HG03565 (cell line): Measurements from ENCODE around the gene ZNF26.

Experiments used
- ATAC-seq: cut with Tn5 transposase; IDR thresholded peaks from one replicate; pipeline ENCODE4 v1.9.1; 2021; ENCODE audit warnings: mild to moderate bottlenecking, moderate library complexity; ENCODE audit not compliant: unreplicated experiment

Gene ZNF26

DNA sequence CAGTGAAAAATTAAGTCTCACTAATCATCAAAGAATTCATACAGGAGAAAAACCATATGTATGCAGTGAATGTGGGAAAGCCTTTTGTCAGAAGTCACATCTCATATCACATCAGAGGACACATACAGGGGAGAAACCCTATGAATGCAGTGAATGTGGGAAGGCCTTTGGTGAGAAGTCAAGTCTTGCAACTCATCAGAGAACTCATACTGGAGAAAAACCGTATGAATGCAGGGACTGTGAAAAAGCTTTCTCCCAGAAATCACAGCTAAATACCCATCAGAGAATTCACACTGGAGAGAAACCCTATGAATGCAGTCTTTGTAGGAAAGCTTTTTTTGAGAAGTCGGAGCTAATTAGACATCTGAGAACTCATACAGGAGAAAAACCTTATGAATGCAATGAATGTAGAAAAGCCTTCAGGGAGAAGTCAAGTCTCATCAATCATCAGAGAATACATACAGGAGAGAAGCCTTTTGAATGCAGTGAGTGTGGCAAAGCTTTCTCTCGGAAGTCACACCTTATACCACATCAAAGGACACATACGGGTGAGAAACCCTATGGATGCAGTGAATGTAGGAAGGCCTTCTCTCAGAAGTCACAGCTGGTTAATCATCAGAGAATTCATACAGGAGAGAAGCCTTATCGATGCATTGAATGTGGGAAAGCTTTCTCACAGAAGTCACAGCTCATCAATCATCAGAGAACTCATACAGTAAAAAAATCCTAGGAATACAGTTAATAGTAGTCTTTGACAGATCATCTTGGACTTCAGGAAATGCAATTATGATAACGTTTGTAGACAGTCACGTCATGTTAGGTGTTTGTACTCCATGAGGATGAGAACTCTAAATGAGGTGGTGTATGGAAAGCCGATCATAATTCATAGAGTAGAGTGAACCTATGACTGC is 72.3 kb downstream of the ZNF26 start:
- no peak for ATAC-seq

- no peak for ATAC-seq
Measured at GRCh38 chr12:133061954-133062353, 75.8 kb downstream of the ZNF26 start.

GRCh38 chr12:133063556-133063955 is 77.4 kb downstream of the ZNF26 start:
- no peak for ATAC-seq

DNA sequence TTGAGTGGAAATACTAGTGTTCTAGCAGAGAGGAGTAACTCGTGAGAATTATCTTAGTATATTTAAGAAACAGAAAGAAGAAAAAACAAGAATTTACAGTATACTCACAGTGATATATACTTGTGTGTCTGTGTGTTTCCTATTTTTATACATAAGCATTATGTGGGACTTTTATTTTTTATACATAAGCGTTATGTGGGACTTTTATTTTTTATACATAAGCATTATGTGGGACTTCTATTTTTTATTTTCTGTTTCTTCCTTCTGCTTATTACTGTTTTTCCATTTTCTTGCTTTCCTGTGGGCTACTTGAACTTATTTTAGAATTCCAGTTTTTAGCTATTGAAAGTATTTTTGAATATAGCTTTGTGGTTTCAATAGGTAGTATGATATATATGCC is 87.7 kb downstream of the ZNF26 start:
- ATAC-seq = no peak
